NCI-H1417 treated with DMSO at 0.1 percent for 48 hours (cell line): Measurements from ENCODE around the gene SLMAP.

ENCODE experiments used
- DNase-seq: peaks from one replicate; lab custom pipeline; 2025; lab: John Stamatoyannopoulos, UW

The SLMAP gene

GRCh38 chr3:57961828-57962447 lies 205.8 kb downstream of the SLMAP start:
- no peak for DNase-seq

GRCh38 chr3:57962448-57962834 lies 206.3 kb downstream of the SLMAP start:
- no peak for DNase-seq

GRCh38 chr3:57963811-57964346 lies 207.8 kb downstream of the SLMAP start:
- DNase-seq = no peak

DNA sequence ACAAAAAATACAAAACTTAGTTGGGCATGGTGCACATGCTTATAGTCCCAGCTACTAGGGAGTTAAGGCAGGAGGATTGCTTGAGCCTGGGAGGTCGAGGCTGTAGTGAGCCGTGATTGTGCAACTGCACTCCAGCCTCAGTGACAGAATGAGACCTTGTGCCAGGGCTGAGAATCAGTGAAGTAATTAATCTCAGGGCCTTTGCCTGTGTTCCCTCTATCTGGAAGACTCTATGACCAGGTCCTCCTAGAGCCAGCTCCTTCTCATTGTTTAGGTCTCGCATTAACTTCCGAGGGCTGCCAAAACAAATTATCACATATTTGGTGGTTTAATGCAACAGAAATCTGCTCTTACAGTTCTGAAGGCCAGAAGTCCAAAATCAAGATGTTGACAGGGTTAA lies 210.7 kb downstream of the SLMAP start:
- DNase-seq = no peak

GRCh38 chr3:57967590-57967989 lies 211.5 kb downstream of the SLMAP start:
- no peak for DNase-seq

GRCh38 chr3:57968501-57968900 lies 212.4 kb downstream of the SLMAP start:
- no peak for DNase-seq

DNA sequence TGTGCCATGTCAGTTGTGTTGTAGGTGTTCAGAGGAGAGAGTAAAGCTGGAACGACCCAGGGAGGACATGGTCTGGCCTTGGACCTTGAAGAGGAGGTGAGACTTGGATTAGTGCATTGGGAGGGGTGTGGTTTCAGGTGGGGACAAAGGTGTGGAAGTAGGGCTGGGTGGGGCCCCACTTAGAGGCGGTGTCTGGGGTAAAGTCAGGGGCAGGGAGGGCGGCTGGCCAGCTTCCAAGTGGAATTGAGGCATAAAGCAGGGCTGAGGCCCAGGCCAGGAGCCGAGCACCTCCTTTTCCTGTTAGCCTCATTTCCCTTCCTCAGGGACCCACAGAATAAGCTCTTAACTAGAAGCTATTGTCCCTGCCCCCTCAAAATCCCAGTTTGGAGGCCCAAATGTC lies 215.9 kb downstream of the SLMAP start:
- DNase-seq = no peak

DNA sequence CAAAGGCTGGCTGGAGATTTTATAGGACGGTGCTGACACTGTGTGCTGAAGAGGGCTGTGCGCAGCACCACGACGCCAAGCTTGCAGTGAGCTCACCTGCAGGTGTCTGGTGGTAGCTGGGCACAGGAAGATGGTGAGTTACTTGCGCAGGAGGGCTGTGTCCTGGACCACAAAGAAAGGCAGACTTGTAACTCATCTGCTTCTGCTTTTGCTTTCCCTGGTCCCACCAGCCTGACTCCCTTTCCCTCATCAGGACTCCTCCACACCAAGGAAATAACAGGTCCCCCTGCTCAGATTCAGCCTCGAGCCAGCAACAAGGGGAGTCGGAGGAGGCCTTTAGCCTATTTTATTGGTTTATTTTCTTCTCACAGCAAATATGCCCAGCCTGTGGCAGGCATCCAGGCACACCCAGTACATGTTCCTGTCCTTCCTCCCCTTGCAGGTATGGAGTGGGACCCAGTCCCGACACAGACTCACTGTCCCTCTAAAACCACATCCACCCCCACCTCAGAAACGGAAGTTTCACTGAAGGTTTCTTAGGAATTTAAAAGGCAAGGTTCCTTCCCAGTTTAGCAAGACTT lies 216.5 kb downstream of the SLMAP start:
- no peak for DNase-seq

DNA sequence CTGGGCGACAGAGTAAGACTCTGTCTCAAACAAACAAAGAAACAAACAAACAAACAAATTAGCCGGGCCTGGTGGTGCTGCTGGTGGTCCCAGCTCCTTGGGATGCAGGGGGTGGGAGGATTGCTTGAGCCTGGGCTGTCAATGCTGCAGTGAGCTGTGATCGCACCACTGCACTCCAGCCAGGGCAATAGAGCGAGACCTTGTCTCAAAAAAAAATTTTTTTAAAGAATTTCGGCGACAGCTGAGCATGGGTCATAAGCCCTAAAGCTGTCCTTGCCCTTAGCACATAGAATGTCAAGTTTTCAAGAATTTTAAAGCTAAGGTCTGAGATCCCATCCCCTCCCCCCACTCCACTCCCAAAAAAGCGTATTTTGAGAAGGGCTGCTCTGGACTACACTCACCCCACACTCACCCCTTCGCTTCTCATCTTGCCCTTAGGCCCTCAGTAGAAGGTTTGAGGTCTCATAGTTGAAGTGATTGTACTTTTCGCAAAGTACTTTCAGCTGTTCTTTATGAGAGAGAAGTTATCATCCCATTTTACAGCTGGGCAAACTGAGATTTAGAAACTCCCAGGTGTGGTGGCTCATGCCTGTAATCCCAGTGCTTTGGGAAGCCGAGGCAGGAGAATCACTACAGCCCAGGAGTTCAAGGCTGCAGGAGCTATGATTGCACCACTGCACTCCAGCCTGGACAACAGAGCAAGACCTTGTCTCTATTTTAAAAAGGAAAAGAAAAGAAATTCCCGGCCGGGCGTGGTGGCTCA lies 217.8 kb downstream of the SLMAP start:
- DNase-seq = no peak

DNA sequence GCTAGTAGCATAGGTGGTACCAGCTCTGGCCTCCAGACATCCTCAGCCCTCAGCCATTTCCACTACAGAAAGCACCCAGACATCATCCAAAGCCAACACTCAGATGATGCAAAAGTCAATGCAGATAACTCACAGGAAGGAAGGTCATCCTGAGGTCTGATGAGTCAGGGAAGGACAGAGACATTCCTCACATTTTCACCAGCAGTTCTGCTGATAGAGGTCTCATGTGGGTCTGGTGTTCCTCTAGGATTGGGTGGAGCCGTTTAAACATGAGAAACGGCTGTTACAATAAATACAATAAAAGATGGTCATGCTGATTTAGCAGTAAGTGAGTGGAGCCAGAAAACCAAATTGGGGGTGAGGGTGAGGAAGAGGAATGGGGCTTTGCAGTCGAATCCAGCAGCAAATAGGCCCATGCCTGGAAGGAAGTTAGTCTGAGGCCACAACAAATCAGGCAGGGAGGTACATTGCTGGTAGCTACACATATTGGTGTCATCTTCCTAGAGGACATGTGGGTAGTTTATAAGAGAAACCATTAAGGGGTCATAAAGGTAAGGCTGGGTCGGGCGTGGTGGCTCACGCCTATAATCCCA lies 218.8 kb downstream of the SLMAP start:
- no peak for DNase-seq

DNA sequence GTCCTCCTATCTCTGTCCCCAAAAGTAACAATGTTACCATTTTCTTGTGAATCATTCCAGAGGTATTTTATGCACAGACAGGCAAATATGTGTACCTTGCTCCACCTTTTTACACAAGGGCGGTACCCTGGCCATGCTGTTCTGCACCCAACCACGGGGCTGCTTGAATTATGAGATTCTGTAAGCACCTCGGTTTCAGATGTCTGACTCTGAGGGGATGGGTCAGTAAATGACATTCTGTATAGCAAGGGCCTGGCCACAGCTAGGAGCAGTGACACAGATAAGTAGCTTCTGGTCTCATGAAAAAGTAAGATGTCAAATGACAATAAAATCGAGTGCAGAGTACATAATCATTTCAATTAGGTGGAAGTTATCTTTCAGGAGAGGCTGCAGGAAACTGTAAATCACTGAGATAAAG lies 221.7 kb downstream of the SLMAP start:
- DNase-seq = no peak

- DNase-seq = no peak
Observed at GRCh38 chr3:57978316-57978715, 222.2 kb downstream of the SLMAP start.
